HS-27A (cell line): Measurements from ENCODE around the gene APBA2.

Experiments used
- DNase-seq: peaks from one replicate; pipeline ENCODE4 v3.0.0-alpha.2; 2012; ENCODE audit warnings: low read depth, missing footprints

Gene APBA2

DNA sequence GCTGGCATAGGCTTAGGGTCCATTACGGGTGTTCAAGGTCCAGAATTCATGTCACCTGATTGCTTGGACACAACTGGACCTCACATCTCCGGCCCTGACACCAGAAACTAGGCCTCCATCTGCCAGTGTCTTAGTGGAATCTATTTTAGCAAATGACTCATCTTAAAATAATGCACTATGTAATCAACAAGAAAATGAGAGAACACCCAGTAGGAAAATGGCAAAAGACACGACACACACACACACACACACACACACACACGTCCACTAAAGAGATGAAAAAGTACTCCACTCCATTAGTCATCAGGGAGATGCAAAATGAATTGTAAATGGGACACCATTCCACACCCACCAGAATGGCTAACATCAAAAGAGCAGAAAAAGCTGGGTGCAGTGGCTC lies 11.2 kb downstream of the APBA2 start:
- peak; percentile 51 for DNase-seq

DNA sequence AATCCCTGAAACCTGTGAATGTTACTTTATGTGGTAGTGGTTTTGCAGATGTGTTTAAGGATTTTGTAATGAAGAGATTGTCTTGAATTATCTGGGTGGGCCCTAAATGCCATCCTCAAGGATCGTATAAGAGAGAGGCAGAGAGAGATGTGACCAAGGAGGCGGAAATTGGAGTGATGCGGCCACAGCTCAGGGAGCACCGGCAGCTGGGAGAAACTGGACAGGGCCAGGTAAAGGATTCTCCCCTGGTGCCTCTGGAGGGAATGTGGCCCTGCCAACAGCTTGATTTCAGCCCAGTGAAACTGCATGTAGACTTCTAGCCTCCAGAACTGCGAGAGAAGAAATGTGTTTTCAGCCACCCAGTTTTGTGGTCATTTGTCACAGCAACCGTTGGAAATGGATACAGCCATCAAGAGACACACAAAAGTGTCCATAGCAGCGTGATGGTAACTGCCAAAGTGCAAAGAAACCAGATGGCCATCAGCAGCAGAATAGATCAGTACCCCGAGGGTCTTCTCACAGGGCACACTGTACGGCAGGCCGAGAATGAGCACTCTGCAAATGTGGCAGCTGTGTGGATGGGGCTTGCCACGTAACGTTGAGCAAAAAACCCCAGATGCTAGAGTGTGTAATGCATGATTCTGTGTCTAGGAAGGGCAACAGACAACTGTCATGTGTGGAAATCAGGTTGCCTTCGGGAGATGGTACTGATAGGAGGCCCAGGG lies 12.2 kb downstream of the APBA2 start:
- DNase-seq = no peak

DNA sequence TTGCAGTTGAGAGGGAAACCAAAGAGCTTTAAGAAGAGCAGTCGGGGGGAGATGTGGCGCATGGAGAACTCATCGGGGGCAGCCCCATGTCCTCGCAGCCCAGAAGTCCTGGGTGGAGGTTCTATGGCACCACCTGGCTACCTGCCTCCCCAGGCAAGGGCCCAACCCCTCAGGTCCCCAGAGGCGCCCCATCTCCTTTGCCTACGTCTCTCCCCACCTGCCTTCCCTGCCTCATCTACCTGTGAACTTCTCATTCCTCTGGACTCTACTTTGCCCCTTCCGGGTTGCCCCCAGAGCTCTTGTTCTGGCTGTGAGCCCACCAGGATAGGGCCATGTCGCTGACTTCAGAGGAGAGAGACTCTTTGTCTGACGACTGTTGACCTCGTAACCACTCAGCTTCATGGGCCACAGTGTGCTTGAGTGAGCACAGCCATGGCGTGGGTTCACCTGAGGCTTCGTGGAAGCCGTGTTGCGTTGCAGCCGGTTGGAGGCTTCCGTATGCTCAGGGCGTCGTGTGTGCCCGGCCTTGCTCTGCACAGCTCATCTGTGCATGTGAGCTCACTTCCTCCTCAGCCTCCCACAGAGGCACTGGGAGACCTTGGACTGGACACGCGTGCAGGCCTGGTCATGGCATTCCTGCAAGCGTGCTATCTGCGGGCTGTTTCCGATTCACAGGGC lies 13.4 kb downstream of the APBA2 start:
- no peak for DNase-seq

DNA sequence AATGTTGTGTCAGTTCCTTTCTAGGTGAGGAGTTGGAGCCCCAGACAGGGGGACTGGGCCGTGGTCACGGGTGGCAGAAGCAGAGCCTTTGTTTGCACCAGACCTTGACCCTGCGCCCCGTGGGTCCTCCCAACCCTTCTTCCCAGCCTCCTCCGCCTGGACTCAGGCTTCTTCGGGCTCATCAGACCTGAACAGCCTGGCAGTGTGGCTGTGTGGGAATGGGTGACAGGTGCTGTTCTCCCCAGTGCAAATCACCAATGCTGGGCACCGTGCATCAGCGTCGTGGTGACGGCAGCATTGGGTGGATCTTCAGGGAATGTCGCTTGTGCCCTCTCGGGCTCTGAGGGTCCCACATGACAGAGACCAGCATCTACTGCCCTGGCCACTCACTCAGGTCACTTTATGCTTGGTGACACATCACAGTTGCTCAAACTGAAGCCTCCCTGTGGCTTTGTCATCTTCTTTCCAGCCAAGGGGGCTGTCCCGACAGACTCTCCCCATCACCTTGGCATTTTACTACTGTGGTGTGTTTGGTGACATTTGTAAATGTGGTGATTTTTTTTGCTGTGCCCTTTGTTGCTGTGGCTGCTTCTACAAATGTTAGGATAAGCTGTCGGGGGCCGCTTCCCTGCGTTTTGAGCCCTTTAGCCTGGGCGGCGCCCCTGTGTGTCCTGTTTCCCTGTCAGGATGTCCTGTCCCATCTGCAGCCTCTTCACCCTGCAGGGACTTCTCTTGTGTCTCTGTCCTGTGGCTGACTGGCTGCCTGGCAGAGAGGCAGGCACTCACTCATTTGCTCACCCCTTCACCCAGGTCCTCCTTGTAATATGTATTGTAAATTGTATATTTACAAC lies 14.5 kb downstream of the APBA2 start:
- DNase-seq = no peak

DNA sequence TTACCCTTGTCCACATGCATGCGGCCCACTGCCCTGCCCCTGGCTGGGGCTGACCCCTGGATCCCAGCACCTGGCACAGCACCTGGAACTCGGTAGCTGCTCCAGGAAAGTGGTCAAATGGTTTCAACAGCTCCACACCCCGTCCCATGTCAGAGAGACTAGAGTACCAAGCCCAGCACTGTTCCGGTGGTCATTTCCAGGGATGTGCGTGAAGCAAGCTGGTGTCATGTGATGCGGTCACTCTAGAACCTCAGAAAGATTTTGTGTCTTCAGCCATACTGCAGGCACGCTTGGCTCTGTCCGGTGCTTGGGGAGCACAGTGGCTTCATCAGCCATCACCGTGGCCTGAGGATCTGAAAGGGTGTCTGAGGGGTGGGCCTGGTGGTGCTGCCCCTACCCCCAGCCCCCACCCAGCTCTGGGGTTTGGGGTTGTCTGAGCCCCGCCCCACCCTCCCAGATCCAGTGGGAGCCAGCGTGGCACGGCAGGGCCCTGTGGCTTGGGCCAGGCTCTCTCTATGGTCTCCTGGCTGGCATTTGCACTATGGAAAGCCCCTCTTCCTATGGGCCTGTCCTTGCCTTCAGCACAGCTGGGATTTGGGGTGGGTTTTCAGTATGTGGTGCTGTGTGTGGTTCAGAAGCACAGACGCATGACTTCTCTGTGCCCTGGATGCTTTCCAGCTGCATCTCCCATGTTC lies 15.3 kb downstream of the APBA2 start:
- DNase-seq = no peak

DNA sequence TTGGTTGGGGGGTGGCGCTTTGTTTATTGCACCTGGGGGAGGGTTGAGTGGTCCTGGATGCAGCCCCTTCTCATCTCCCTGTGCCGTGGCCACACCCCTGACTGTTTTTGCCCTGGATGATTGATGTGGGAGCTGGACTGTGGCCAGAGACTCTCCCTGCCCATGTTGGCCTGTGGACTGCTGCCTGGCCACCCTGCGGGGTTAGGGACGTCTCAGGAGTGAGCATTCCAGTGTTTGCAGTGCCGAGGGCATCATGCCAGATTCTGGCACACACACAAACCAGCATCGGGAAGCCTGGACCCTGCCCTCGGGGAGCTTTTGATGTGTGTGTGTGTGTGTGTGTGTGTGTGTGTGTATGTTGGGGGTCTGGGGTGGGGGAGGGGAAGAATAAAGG lies 15.8 kb downstream of the APBA2 start:
- no peak for DNase-seq

DNA sequence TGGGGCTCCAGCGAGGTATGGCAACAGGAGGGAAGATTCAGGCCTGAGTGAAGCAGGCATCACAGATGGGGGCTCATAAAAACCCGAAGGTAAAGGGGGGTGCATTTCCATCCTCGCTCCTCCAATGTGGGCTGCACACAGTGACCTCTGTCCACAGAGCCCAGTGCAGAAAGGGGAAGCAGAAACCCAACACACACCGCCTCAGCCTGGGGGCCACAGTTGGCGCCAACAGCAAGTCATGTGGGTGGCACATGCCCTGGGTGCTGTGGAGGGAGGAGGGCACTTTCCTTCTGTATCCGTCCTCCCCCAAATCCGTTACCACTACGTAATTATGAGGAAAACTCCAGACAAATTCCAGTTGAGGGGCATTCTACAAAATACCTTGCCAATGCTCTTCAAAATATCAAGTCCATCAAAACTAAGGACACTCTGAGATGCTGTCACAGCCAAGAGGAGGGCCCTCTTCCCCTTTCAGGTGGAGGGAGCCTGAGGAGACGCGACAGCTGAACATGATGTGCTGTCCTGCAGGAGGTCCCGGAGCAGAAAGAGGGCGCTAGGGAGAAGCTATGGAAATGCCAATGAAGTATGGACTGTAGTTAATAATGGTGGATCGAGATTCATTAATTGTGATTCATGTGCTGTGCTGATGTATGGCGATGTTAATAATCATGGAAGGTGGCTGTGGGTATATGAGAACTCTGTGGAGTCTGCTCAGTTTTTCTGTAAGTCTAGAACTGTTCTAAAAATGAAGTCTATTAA lies 16.4 kb downstream of the APBA2 start:
- no peak for DNase-seq

DNA sequence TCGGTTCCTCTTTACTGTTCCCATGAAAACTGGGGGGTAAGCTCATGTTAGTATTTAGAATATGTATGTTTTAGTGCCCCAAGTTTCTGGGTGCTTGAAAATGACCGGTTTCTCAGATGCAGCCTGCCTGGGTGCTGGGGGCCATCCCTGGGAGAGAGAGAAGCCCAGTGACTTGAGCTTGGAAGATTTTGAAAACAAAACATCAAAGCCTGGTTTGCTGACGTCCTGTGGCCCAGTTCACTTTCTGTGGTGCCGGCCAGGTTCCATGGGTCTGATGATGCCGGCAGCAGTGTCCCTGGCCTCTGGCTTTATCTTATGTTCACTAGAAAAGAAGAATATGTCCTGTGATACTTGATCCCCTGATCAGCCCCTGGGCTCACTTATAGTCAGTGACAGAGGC lies 17.1 kb downstream of the APBA2 start:
- no peak for DNase-seq

DNA sequence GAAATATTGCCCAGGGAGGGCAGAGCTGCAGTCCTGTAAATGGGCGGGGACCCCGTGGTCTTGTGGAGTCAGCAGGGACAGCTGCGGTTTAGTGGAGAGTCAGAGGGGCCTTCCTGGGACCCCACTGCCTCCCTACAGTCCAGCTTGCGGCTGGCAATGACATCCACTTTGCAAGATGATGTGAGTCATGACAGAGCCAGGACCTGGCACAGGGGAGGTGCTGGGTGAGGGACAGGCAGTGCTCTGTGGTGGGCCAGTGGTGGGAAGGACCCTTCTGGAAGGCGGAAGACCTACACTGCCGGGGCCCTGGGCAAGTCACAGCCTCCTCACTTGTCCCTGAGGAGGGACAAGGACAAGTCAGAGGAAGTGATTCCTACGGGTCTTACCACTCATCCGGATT lies 17.8 kb downstream of the APBA2 start:
- DNase-seq = no peak

DNA sequence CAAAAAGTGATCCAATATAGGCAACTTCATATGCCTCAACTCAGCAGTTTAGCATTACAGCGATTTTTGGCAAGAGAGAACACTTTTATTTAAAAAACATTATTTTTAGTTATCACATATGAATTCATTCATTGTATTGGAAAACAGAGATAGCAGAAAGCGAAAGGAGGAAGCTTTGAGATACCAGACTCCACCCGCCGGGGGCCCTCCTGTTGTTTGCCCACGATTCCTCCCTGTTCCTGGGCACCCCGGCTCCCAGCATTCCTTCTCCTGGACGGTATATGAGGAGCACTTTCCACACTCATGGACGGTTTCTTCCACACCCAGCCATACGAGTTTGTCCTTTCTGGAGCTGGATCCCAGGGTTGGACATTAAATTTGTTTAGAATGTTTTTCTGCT lies 18.2 kb downstream of the APBA2 start:
- DNase-seq = no peak

DNA sequence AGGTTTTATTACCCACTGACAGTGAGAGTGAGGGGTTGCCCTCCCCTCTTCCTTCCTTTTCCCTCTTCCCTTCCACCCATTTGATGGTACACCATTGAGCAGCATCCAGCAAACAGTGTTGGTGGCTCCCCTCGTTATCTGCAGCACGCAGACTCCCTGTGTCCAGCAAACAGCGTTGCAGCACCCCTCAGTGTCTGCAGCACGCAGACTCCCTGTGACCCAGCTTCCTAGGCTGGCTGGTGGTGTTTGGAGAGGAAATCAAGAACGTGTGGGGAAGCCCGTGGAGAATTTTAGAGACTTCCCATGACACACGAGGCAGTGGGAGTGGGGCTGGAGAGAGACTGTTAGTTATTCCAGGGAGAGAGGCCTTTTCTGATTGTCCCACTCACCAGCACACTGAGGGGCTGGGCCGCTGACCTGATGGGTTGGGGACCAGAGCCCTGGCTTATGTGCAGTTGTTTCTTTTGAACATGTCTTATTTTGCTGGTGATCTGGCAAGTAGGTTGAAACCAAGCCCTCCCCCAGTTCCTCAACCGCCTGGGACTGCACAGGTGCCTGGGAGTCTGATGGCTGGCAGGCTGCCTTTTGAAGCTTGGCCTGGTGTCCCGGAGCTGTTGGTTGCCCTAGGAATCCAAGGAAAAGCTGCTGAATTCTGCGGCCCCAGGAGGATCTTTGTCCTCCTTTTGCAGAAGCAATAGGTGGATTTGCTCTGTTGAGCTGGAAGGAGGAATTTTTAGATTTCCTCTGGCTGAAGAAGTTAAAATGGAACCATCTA lies 19.0 kb downstream of the APBA2 start:
- no peak for DNase-seq

DNA sequence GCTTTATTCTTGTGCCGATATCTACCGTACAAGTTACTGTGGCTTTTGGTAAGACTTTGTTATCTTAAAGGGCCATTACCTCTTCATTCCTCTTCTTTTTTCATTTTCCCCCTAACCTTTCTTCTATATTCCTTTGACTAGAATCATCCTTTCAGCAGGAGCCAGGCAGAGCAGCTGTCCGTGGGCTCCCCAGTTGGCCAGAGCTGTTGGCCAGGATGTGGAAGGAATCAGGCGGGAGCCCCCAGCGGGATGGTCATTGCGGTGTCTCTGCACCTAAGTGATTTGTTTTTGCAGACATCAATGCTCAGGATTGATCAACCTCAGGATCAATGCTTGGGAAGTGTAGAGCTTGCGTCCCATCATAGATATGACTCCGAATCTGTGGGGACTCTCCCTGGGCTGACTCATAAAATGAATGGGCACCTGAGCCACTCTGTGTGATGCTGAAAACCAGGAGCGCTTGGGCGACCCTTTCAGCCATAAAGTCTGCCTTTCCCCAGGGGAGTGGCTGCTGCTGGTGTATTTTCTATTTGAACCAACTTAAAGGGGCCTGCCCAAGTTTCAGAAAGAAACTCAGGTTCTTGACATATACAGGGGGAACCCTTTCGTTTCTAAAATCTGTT lies 21.7 kb downstream of the APBA2 start:
- DNase-seq = no peak

DNA sequence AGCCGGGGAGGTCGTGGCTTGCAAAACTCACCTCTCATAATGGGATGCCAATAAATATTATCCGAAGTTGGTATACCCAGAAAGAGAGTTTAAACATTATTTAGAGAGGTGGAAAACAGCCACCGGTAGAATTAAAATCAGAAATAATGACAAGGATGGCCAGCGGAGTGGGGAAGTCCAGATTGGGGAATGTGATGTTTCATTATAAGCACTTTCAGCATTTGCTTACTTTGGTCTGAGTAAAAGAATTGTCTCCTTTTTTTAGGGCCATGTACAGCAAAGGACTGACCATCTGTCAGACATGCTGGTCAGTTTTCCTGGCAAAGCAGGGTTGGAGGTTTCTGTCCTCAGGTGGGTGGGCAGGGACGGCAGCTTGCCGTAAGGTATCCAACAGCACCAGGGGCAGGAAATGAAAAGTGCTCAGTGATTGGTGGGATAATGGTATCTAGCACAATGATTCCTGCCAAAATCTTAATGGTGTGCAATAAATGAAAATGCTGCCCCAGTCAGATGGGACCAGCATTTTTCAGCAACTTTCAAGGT lies 24.3 kb downstream of the APBA2 start:
- no peak for DNase-seq

DNA sequence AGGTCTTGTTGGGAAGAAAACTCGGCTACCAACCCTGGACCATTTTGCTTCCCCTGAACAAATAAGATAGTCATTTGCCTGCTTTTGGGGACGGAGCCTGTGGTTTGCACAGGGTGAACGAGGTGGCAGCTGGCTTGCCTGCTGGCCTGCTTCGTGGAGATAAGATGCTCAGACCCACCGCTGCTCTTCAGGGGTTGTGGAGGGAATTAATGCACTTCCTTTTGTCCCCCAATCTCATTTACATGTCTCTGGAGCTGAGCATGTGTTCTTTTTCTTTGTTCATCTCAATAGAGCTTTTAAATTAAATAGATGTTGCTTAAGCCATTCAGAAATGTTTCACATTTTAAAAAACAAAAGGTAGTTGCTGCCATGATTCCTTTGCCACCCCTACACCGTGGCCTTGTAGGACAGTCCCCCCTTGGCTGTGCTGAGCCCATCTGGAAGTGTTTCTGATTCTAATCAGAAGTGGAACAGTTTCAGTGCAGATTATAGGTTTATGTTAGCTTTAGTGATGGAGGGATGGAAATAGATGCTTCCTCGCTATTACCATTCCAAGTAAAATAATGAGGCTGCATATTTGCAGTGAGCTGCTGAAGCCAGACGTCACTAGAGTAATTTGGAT lies 25.6 kb downstream of the APBA2 start:
- DNase-seq = no peak

DNA sequence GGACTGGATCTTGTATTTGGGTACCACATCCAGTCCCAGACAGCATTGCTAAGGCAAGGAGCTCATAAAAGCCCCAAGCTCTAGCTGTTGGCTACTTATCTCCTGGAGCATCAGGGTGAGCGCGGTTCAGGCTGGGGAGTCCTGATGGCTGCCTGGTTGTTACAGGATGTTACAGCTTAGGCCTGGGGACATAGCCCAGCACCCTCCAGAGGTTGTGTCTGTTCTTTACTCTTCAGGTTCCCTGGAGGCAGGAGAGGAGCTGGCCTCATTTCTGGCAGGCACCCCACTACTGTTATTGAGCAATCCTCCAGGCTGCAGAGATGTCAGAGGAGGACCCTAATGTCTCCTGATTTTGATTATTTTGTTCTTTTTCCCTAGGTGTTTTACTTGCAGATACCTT lies 26.6 kb downstream of the APBA2 start:
- no peak for DNase-seq

DNA sequence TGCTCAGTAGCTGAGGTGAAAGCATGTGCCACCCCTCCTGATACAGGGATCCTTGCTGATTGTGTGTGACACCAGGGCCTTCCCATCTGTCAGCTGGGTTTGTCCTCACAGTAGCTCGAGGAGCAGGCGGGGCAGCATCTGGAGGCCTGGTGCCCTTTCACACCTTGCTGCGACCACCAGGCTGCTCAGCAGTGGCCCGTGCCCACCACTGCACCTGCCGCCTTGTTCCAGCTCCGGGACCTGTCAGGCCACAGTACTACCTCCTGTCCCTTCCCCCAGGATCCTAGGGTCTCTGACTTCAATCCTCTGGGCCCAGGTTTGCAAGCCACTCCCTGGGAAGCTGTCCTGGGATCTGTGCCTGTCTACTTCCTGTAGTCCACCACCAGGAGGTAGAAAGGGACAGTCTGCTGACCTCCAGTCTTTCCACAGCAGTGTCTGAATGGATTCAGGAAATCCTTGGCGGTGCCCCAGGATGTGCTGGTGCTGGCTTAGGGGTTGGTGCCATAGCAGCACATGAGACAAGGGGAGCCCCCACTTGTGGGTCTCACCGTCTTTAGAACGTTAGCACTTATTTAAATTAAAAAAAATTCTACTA lies 27.5 kb downstream of the APBA2 start:
- no peak for DNase-seq

DNA sequence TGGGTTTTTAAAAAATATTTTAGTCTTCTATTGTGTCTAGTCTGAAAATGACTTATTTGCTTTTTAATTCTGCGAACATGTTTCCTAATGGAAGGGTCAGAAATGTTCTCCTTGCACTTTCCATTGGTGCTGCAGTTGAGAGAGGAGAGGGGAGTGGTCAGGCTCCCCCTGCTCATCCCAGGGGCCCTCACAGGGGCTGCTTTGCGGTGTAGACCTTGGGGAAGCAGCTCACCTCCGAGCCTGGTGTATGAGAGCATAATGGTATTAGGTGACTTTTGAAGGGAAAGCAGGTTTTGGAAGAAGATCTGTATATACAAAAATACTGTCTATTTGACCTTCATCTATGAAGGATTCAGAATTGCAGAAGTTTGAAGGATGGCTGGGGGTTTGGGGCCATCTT lies 28.3 kb downstream of the APBA2 start:
- DNase-seq = no peak

DNA sequence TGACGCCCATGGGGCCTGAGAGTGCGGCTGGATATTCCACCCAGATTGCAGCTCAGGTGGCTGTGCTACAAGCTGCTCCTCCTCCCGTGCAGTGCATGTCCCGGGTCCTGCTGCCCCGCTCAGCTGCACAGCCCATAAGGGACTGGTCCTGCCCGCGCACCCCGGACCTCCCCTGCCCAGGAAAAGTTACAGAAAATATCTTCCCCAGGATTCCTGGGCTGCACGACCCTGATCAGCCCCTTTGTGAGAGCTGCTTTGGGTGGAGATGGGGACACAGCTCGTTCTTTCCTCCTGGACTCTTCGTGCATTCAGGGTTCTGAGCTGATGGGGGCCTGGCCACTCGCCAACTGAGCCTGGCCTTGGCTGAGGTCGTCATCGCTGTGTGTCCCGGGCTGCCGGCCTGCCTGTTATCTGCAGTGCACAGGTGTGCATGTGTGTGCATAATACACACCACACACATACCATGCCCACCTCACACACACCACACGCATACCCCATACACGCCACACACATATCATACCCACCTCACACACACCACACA lies 28.8 kb downstream of the APBA2 start:
- no peak for DNase-seq
